Astrocyte of the cerebellum (primary cell): Measurements from ENCODE around the gene PLCH1.
A peak's percentile ranks its signal among the peaks of the same experiment; 100 is the strongest.

Experiments used
- DNase-seq: peaks from one replicate; pipeline ENCODE4 v3.0.0-alpha.2; 2011; ENCODE audit warnings: low read depth
- H3K4me3 ChIP-seq: 2 replicates; pipeline ENCODE4 v1.5.1; 2011; ENCODE audit warnings: mild to moderate bottlenecking, low read depth, low read length, moderate library complexity
- CTCF ChIP-seq: IDR thresholded peaks from 2 replicates; pipeline ENCODE4 v1.5.1; 2012; ENCODE audit warnings: low read length, low read depth, moderate library complexity, mild to moderate bottlenecking; ENCODE audit errors: missing control alignments
- in situ Hi-C: cut with HindIII; loops from 2 replicates; pipeline ENCODE4 v1.10.0; 2017; ENCODE audit warnings: low sequenced_read_pairs

Gene PLCH1

GRCh38 chr3:155730843-155731242, 14.0 kb downstream of the PLCH1 start:
- DNase-seq = no peak
- no peak overlapping the region for H3K4me3 ChIP-seq
- no peak for TF ChIP-seq CTCF
- in situ Hi-C loops = no loop called here

- H3K4me3 ChIP-seq = no peak overlapping the region
- in situ Hi-C loops = no loop called here
- DNase-seq = no peak
- no peak for TF ChIP-seq CTCF
Measured at GRCh38 chr3:155727836-155728235, 17.0 kb downstream of the PLCH1 start.

DNA sequence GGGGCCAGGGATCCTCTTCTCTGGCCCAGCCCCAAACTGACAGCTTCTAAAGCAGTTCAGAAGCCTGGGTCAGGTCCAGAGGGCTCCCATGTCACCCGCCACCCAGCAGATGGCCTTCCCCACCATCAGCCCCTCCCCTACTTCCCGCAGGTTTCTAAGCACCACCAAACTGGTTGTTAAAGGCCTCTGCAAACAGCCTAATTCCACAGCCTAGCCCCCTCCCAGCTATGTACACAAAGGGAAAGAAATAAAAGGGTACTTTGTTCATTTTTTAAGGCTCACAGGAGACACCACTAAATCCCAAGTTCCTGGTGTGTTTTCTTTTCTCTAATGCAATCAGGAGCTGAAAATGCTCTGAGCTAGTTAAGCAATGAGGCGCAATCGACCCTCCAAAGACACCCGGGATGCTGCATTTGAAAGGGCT, 30.6 kb downstream of the PLCH1 start:
- no peak for DNase-seq
- TF ChIP-seq CTCF = no peak
- no peak overlapping the region for H3K4me3 ChIP-seq
- in situ Hi-C loops = no loop called here

DNA sequence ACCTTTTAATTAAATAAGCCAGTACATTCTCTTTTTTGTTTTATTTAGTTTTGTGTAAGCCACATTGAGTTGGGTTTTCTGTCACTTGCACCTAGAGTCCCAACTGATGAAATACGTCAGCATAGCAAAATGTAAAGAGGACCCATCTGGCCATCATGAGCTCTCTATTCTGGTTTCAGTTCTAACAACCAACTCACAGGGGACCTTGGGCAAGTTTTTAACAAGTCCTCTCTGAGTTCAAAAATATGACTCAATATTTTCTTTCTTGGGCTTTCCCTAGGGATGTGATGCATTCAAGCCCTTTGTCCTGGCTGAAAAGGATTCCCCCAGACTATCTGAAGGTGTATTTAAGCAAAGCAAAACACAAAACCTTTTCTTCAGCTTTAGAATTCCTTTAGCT, 32.9 kb downstream of the PLCH1 start:
- no peak overlapping the region for H3K4me3 ChIP-seq
- in situ Hi-C loops = no loop called here
- no peak for DNase-seq
- no peak for TF ChIP-seq CTCF

- no peak for TF ChIP-seq CTCF
- peak; percentile 56 for DNase-seq
- in situ Hi-C loops = loop anchor here (10.0 kb wide), 1 partner anchor 320 kb away; no protein-coding TSS in a partner anchor
- H3K4me3 ChIP-seq = no peak overlapping the region
Measured at GRCh38 chr3:155704771-155705559, 39.9 kb downstream of the PLCH1 start.

- in situ Hi-C loops = loop anchor here (10.0 kb wide), 1 partner anchor 319 kb away; no protein-coding TSS in a partner anchor
- no peak for TF ChIP-seq CTCF
- peak; percentile 15 for DNase-seq
- H3K4me3 ChIP-seq = no peak overlapping the region
Measured at GRCh38 chr3:155704061-155704460, 40.8 kb downstream of the PLCH1 start.
